SU-DHL-6 (cell line): ENCODE results near the gene HNRNPUL1.

Experiments
- CTCF ChIP-seq: fragments of 200-600 bp; sonication (generic); IDR thresholded peaks from one replicate; pipeline ENCODE4 v1.5.1; 2017; ENCODE audit warnings: antibody characterized with exemption, mild to moderate bottlenecking, low read length, moderate library complexity; ENCODE audit not compliant: insufficient read depth, poor library complexity, severe bottlenecking
- EZH2phosphoT487 ChIP-seq: fragments of 200-600 bp; sonication (generic), shearing (Covaris generic); conservative IDR thresholded peaks from 2 replicates; pipeline ENCODE4 v1.6.1; 2018; ENCODE audit warnings: mild to moderate bottlenecking, antibody characterized with exemption, low read length, moderate library complexity, mixed read lengths

- TF ChIP-seq CTCF (no peak), EZH2phosphoT487 (no peak)
These were observed 39.8 kb downstream of the HNRNPUL1 start for GRCh38 chr19:41303954-41304353.
